Activated T-cell treated with anti-CD3 and anti-CD28 coated beads for 1 hour (primary cell): ENCODE results near the gene RPP40.
"Not testable (repeated sequence)": the region's sequence is repeated elsewhere in the genome, so short reads cannot be mapped to it uniquely, and the experiment has no call there.

Experiments used
- DNase-seq: peaks from one replicate; pipeline ENCODE4 v3.0.0-alpha.2; 2020; ENCODE audit warnings: low read depth

Gene RPP40

DNA sequence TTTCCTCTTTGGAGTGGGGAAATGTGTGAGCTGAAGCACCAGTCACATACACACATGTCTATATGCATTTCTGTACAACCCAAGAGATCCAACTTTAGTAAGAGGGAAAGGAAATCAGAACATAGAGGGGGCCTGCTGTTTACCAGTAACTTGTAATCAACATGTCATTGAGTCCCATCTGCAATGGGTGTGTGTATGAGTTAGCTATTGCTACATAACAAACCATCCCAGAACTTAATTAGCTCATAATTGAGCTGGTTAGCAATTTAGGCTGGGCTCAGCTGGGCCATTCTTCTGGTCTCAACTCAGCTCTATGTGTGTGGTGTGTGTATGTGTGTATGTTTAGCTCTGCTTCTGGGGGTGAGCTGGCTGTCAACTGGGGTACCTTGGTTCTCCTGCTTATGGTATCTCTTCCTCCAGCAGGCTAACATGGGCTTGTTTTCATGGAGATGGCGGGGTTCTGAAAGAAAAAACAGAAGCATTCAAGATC is 10.3 kb upstream of the RPP40 start:
- DNase-seq = no peak

- DNase-seq = no peak
Measured at GRCh38 chr6:5012519-5012918, 8.7 kb upstream of the RPP40 start.

GRCh38 chr6:5011346-5011745 is 7.5 kb upstream of the RPP40 start:
- no peak for DNase-seq

GRCh38 chr6:5007531-5007930 is 3.7 kb upstream of the RPP40 start:
- DNase-seq = no peak

DNA sequence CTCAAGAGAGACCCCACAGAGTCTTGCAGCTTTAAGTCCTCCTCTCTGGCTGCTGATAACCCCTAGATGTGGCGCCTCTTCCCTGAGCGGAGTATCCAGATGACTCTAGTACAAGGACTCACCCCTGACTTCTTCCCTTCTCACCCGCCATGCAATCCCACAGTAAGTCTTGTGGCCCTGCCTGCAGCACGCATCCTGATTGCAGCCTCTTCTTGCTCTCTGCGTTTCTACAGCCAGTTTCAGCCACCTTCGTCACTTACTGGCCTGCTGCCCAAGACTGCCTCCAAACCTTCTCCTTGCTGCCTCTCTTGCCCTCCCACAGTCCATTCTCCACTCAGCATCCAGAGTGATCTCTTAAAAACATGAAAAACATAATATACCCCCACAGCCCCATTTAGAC is 2.4 kb upstream of the RPP40 start:
- DNase-seq = no peak

GRCh38 chr6:5005038-5005433 is 1.2 kb upstream of the RPP40 start:
- not testable (repeated sequence) for DNase-seq

GRCh38 chr6:5004373-5005037 is 668 bp upstream of the RPP40 start:
- DNase-seq = no peak

- DNase-seq = no peak
Measured at GRCh38 chr6:4999586-4999985, 4.3 kb downstream of the RPP40 start.

GRCh38 chr6:4997862-4998261 is 6.0 kb downstream of the RPP40 start:
- DNase-seq = no peak

GRCh38 chr6:4994741-4995140 is 9.1 kb downstream of the RPP40 start:
- no peak for DNase-seq

GRCh38 chr6:4987432-4987831 is 16.4 kb downstream of the RPP40 start:
- DNase-seq = no peak

- DNase-seq = no peak
Measured at GRCh38 chr6:4986999-4987398, 16.8 kb downstream of the RPP40 start.

GRCh38 chr6:4983322-4983721 is 20.5 kb downstream of the RPP40 start:
- no peak for DNase-seq

DNA sequence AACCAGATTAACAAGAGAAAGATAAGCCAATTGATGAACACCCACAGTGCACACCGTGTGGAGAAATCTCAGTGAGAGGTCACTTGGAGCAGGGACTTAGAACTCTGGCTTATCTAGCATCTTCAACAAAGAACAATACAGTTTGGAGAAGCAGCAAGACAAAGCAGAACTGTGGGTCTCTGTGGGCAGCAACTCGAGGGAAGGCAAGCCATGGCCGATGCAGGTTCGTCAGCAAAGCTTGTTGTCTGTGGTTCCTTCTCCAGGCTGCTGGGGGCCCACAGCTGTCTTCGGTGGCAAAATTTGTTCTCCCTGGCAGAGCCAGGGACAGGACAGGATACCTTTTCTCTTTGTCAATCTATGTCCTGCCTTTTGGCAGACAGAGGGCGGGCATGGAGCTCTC is 22.1 kb downstream of the RPP40 start:
- no peak for DNase-seq

GRCh38 chr6:4979426-4979825 is 24.4 kb downstream of the RPP40 start:
- DNase-seq = no peak

- DNase-seq = no peak
Measured at GRCh38 chr6:4977468-4977867, 26.4 kb downstream of the RPP40 start.

DNA sequence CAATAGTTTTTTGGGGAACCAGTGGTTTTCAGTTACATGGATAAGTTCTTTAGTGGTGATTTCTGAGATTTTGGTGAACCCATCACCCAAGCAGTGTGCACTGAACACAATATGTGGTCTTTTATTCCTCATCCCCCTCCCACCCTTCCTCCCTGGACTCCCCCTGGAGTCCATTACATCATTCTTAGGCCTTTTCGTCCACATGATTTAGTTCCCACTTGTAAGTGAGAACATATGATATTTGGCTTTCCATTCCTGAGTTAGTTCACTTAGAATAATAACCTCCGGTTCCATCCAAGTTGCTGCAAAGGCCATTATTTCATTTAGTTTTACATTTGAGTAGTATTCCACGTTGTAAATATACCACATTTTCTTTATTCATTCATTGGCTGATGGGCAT is 28.3 kb downstream of the RPP40 start:
- no peak for DNase-seq

- no peak for DNase-seq
Measured at GRCh38 chr6:4974962-4975361, 28.9 kb downstream of the RPP40 start.

- DNase-seq = no peak
Measured at GRCh38 chr6:4973982-4974745, 29.7 kb downstream of the RPP40 start.

DNA sequence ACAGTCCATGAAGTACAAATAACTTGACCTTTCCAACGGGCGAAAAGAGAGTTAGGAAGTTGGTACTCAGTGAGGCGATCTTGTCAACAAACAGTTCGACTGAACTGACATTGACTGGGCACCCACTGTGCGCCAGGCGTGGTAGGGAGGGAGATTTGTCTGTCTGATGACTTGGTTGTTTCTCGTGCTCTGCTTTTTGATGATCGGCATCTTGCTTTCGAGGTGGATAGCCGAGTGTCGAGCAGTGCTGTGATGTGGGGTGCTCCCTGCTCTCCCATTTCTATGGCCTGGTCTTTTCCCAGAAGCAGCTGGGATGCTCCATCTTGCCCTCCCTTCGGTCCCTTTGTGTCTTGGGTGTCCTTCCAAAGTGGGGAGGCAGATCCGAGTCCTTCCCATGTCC is 30.4 kb downstream of the RPP40 start:
- DNase-seq = no peak

- DNase-seq = no peak
Measured at GRCh38 chr6:4972438-4972837, 31.4 kb downstream of the RPP40 start.

DNA sequence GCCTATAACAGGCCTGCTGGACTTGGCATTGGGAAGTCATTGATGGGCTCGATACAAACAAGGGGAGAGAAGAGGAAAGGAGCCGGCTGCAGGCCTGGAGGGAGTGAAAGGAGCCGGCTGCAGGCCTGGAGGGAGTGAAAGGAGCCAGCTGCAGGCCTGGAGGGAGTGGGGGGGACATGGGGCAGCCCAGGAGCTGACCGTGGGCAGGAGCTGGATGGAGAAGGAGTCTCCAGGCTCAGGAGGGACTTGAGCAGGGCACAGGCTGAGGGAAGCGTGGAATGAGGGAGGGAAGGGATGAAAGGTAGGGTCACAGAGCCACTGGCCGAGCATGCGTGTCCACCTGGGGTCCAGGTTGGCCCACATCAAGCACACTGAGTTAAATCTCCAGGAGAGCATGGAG is 32.0 kb downstream of the RPP40 start:
- no peak for DNase-seq

DNA sequence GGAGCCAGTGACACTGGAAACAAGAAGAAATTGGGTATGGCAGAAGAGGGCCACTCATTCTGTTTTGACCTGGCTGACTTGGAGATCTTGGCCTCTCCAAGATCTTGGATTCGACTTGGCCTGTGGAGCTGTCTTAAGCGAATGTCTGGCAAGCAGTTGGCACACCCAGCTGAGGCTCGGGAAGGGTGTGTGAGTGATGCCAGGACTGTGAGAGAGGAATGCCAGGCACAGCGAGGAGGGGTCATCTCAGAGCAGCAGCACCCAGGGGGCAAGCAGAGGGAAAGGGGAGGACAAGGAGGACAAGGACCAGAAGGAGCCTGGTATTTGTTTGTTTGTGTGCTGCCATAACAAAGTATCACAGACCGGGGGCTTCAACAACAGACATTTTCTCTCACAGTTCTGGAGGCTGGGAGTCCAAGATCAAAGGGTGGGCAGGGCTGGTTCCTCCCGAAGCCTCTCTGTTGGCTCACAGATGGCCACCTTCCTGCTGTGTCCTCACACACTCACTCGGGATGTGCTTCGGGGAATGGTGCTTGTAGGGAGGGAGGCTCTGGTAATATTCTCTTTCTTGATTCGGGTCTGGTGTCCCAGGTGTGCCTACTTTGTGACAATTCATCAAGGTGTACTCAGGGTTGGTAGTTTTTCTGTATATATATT is 33.0 kb downstream of the RPP40 start:
- DNase-seq = no peak
